SK-N-SH (cell line): ENCODE measurements around the gene CENPX.

Experiments
- EP300 ChIP-seq, 2 experiments: IDR thresholded peaks; 2 replicates each; pipeline versions ENCODE4 v1.4.0 to v1.6.1; 2012; ENCODE audit warnings: borderline replicate concordance in 1 of 2, low read depth in 1 of 2, low read length in 1 of 2
- EZH2phosphoT487 ChIP-seq: fragments of 200-600 bp; sonication (generic); IDR thresholded peaks from 2 replicates; pipeline ENCODE4 v1.6.1; 2017; ENCODE audit warnings: low read depth, mixed run types, mild to moderate bottlenecking, antibody characterized with exemption, moderate library complexity, borderline replicate concordance

- TF ChIP-seq EP300 (IDR thresholded peaks at IDR 0.05; ENCODE audit: borderline replicate concordance in 1 of 2, low read depth in 1 of 2, low read length in 1 of 2), result no peak
- no peak for TF ChIP-seq EZH2phosphoT487
These were observed 336 bp upstream of the CENPX start, which contains the start of gene LRRC45 for GRCh38 chr17:82022981-82023446.
